Tibial nerve (tissue), 4 donors: ENCODE data around the gene ALOXE3. TPM values are rescaled to one million over a fixed set of nuclear protein-coding genes. Genes with fewer than 3 reads are reported as not detected.
A peak's percentile ranks its signal among the peaks of the same experiment; 100 is the strongest.

Experiments
- DNase-seq, 2 donors: peaks; one replicate each; pipeline ENCODE4 v3.0.0-alpha.2; 2019; ENCODE audit warnings: low spot score in 2 of 2
- H3K27ac ChIP-seq, 4 donors: fragments of 200-600 bp; sonication (generic) in 3 of 4; one replicate each; pipeline ENCODE4 v1.5.1; 2017 to 2019; ENCODE audit warnings: mild to moderate bottlenecking in 1 of 4
- H3K27me3 ChIP-seq, 2 donors: fragments of 200-600 bp; sonication (generic) in 1 of 2; one replicate each; pipeline versions ENCODE4 v1.5.1 to v1.6.0; 2017 to 2019
- H3K36me3 ChIP-seq, 3 donors: fragments of 200-600 bp; sonication (generic); one replicate each; pipeline ENCODE4 v1.5.1; 2018 to 2019
- H3K4me1 ChIP-seq, 4 donors: fragments of 200-600 bp; sonication (generic) in 3 of 4; one replicate each; pipeline ENCODE4 v1.5.1; 2017 to 2019
- H3K4me3 ChIP-seq, 4 donors: fragments of 200-600 bp; sonication (generic) in 3 of 4; one replicate each; pipeline ENCODE4 v1.5.1; 2017 to 2019; ENCODE audit warnings: mild to moderate bottlenecking in 1 of 4, moderate library complexity in 1 of 4
- H3K9me3 ChIP-seq, 4 donors: fragments of 200-600 bp; sonication (generic) in 3 of 4; one replicate each; pipeline ENCODE4 v1.5.1; 2017 to 2019
- EP300 ChIP-seq, 2 donors: sonication (generic); formaldehyde crosslinking; IDR thresholded peaks; one replicate each; pipeline ENCODE4 v1.6.1; 2017; ENCODE audit warnings: antibody characterized with exemption in 2 of 2, mild to moderate bottlenecking in 1 of 2
- POLR2A ChIP-seq, 2 donors: fragments of 450-650 bp; IDR thresholded peaks; one replicate each; pipeline ENCODE4 v1.6.1; 2017; ENCODE audit warnings: antibody characterized with exemption in 2 of 2, mild to moderate bottlenecking in 2 of 2, moderate library complexity in 2 of 2
- WGBS, 2 donors: methylation state at CpG; one replicate each; pipeline ENCODE4 v1.1.5; 2018; 5-methylcytosine and 5-hydroxymethylcytosine counted together
- total RNA-seq, 4 donors: library from RNA; depleted of rRNA; stranded (reverse); fragments of >200 nt; gene quantifications; one replicate each; pipeline ENCODE4 v1.1.0, GENCODE V29; 2016
- TF ChIP-seq, protein P1 (sequence below), 5 experiments: fragments of 200-600 bp in 3 of 5; fragments of 450-650 bp in 2 of 5; sonication (generic) in 3 of 5; IDR thresholded peaks; one replicate each; pipeline ENCODE4 v1.5.1; 2016 to 2019; ENCODE audit warnings: antibody characterized with exemption in 5 of 5, mild to moderate bottlenecking in 3 of 5, moderate library complexity in 2 of 5

The ALOXE3 gene
- total RNA-seq, 4 donors from 2014 or later, result not detected

DNA sequence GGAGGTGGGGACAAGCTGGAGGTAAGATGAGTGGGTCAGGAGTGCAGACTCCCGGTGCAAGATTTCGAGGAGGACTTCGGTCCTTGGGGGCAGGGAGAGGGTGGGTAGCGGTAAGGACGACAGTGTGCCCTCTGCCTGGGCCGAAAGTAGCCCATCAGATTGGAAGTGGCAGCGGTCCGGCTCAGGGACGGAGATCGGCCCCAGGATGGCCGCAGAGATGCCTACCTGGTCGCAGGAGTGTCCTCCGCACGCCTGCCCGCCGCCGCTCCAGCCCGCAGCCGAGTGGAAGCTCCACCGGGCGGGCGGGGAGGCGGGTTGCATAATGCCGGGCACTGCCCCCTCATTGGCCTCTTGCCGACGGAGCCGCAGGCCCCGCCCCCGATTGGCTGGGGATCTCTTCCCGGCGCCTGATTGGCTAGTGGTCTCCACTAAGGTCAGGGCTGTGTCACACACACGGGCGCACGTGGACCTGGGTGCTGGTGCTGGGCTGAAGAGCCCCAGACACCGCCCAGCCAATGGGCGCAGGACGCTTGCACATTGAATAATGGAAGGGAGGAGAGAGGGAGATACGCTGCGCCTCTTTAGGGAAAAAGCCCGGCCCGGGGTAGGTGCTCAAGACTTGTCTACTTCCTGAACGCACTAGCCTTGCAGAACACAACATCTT is 33.9 kb upstream of the ALOXE3 start, which contains the start of gene PER1:
TSS of gene PER1 (minus strand) at position 293 of the 664 bp plus-strand sequence. CDS start 1,698 bp downstream, outside the sequence.
- Histone ChIP-seq H3K9me3 (no peaks in the 10 kb centered on the region), H3K4me3 (peak within 1 kb of the TSS; percentile 75 to 92 (median 86)), H3K36me3 (peaks cover 20 to 40% (median 28%) of the 10 kb centered on the region in 3 donors), H3K27me3 (no peaks in the 10 kb centered on the region), H3K4me1 (peaks cover 3 to 55% (median 36%) of the 10 kb centered on the region in 4 donors), H3K27ac (peak within 1 kb of the TSS; percentile 98 to 100 (median 100))
- TF ChIP-seq EP300 (IDR thresholded peaks at IDR 0.05), result peak; percentile 99 to 100
- TF ChIP-seq, protein P1, sequence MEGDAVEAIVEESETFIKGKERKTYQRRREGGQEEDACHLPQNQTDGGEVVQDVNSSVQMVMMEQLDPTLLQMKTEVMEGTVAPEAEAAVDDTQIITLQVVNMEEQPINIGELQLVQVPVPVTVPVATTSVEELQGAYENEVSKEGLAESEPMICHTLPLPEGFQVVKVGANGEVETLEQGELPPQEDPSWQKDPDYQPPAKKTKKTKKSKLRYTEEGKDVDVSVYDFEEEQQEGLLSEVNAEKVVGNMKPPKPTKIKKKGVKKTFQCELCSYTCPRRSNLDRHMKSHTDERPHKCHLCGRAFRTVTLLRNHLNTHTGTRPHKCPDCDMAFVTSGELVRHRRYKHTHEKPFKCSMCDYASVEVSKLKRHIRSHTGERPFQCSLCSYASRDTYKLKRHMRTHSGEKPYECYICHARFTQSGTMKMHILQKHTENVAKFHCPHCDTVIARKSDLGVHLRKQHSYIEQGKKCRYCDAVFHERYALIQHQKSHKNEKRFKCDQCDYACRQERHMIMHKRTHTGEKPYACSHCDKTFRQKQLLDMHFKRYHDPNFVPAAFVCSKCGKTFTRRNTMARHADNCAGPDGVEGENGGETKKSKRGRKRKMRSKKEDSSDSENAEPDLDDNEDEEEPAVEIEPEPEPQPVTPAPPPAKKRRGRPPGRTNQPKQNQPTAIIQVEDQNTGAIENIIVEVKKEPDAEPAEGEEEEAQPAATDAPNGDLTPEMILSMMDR (IDR thresholded peaks at IDR 0.05), result peak in 2 of 5 experiments; percentile 4 to 43
- TF ChIP-seq POLR2A (IDR thresholded peaks at IDR 0.05), result peak; percentile 89 to 98
- WGBS, 2 donors, result 3 to 5% methylated on average over 32 to 33 of the region's 42 CpGs
- DNase-seq, result peak; percentile 95 to 97

DNA sequence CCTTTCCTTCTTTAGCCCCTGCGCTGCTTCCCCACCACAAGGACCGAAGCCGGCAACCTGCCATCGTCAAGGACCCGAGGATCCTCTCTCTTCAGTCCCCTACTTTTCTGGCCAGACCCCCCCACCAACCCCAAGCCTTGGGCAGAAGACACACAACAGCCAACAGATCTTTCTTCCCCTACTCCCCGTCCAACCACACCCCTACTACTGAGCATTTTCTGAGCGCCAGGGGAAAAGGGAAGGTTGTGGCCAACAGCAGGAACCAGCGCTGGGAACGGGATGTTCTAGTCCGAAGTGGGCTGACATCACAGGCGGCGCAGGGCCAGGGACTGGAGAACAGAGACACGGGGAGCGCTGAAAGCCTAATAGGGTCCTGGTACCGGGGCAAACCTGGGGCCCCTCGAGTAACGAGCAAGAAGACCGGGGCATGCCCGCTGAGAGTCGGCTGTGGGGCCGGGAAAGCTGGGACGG is 33.4 kb upstream of the ALOXE3 start:
- peak; percentile 77 to 88 for DNase-seq
- TF ChIP-seq POLR2A (IDR thresholded peaks at IDR 0.05), result no peak
- TF ChIP-seq EP300 (IDR thresholded peaks at IDR 0.05), result peak in 1 of 2 donors; percentile 9
- TF ChIP-seq, protein P1 (IDR thresholded peaks at IDR 0.05), result no peak
- Histone ChIP-seq H3K27me3 (no peaks in the 10 kb centered on the region), H3K36me3 (peaks cover 25 to 45% (median 34%) of the 10 kb centered on the region in 3 donors), H3K4me3 (peak overlapping the region; percentile 75 to 92 (median 86)), H3K4me1 (peaks cover 3 to 56% (median 34%) of the 10 kb centered on the region in 4 donors), H3K27ac (peak overlapping the region; percentile 98 to 100 (median 100)), H3K9me3 (no peaks in the 10 kb centered on the region)
- WGBS, 2 donors, result 1 to 2% methylated on average over 22 of the region's 22 CpGs

DNA sequence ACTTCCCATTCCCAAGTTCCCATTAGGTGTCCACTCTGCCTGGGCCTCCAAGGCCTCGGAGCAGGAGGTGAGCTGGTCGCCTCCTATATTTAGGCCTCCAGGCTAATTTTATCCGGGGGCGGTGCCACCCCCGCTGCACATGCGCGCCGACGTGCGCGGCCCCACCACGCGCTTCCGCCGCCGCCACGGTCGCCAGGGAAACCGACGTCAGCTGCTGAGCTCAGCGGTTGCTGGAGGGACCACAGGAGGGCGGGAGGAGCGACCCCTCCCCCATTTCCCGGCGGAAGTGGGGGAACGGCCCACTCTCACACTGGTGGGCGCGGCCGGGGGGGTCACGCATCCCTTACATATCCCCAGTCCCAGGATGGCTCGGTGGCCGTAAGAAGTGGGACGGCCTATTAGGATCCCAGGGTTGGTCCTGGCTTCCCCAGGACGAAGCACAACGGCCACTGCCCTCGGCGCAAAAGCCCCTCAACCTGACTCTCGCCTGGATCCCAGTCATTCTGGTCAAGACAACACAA is 32.9 kb upstream of the ALOXE3 start:
- peak in 1 of 2 donors; percentile 68 for TF ChIP-seq POLR2A (IDR thresholded peaks at IDR 0.05)
- TF ChIP-seq, protein P1 (IDR thresholded peaks at IDR 0.05), result peak in 2 of 5 experiments; percentile 48 to 56
- TF ChIP-seq EP300 (IDR thresholded peaks at IDR 0.05), result peak; percentile 97 to 100
- Histone ChIP-seq H3K4me3 (peak overlapping the region; percentile 75 to 92 (median 86)), H3K4me1 (peaks cover 3 to 60% (median 36%) of the 10 kb centered on the region in 4 donors), H3K27me3 (no peaks in the 10 kb centered on the region), H3K36me3 (peaks cover 30 to 50% (median 39%) of the 10 kb centered on the region in 3 donors), H3K27ac (peak overlapping the region; percentile 98 to 100 (median 100)), H3K9me3 (no peaks in the 10 kb centered on the region)
- WGBS, 2 donors, result 0 to 1% methylated on average over 9 to 22 of the region's 38 CpGs
- peak; percentile 78 to 79 for DNase-seq

DNA sequence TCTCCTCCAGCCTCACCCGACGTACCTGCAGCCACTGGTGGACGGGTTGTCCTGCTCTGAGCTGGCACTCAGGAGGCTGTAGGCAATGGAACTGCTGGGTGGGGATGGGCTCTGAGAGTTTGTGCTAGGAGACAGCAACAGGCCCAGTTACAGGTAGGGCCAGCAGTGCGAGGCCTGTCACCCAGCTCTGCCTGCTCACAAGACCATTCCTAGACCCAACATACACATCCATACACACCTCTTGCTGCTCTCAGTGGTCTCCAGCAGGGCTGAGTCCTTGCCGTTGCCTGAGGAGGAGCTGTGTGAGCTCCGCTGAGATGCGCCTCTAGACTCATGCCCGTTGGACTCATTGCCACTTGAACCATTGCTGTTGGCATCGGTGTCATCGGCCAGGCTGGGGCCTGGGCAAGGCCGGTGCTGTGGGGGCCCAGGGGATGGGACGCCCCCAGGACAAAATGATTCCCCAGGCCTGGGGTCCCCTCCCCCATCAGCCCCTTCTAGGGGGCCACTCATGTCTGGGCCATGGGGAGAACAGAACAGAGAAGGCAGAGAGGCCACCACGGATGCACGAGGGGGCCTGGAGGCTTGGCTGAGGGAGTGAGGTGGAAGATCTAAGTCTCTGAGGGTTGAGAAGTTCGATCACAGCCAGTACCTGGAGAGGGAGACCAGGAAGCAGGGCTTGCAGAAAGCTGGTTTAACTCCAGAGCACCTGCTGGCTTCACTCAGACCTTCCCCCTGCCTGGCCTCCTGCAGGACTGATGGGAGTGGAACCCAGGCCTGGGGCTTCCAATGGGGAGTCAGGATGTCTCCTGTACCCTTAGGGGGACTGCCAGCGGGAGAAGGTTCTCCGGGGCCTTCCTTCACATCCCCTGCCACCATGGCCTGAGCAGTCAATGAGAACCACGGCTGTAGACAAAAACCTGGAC is 32.1 kb upstream of the ALOXE3 start:
- Histone ChIP-seq H3K4me1 (peaks cover 3 to 64% (median 36%) of the 10 kb centered on the region in 4 donors), H3K9me3 (no peaks in the 10 kb centered on the region), H3K27me3 (no peaks in the 10 kb centered on the region), H3K36me3 (peaks cover 34 to 57% (median 46%) of the 10 kb centered on the region in 3 donors), H3K4me3 (peak overlapping the region; percentile 75 to 92 (median 86)), H3K27ac (peak overlapping the region; percentile 98 to 100 (median 100))
- TF ChIP-seq, protein P1 (IDR thresholded peaks at IDR 0.05), result no peak
- TF ChIP-seq POLR2A (IDR thresholded peaks at IDR 0.05), result peak in 1 of 2 donors; percentile 6
- peak in 1 of 2 donors; percentile 1 for TF ChIP-seq EP300 (IDR thresholded peaks at IDR 0.05)
- peak in 1 of 2 donors; percentile 14 for DNase-seq
- WGBS, 2 donors, result 66 to 72% methylated on average over 17 of the region's 18 CpGs
